ENCODE data around the gene AP1B1. TPM values are rescaled to one million over a fixed set of nuclear protein-coding genes. Genes with fewer than 3 reads are reported as not detected.
A peak's percentile ranks its signal among the peaks of the same experiment; 100 is the strongest.

AP1B1 gene
- total and polyA plus RNA-seq, 2 donors (not counting 1 experiment from before 2014, with no cell fraction given) = 139 to 174 TPM

DNA sequence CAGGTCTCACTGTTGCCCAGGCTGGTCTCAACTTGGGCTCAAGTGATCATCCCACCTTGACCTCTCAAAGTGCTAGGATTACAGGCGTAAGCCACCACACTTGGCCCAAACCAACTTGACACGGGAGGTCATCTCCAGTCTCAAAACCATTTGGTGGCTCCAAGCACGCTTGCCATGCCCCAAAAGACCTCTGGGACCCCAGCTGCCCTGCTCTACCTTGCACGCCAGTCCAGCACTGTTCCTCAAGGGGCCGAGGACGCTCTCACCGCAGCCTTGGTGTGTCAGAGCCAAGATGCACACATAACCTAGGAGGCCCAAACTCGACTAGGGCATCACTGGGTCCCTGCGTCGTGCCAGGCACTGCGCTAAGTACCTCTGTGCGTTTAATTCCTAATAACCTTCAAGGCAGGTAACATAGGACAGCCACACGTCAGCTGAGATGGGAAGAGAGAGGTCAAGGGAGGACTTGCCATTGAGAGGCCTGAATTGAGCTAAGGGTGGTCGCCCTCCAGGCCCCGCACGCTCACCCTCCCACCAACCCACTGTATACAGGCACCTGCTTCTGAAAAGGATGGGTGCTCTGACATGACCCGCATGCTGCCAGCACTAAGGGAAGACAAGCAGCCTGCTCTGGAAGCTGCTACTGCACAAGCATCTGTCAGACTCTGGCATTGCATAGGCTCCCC, 86.5 kb downstream of the AP1B1 start:
- H2AFZ ChIP-seq (ENCODE audit: insufficient read depth, low read depth, low read length, poor library complexity, severe bottlenecking) = no peak overlapping the region
- 96% methylated on average over 15 of the region's 17 CpGs for WGBS (ENCODE audit: insufficient coverage)
- Mint-ChIP-seq H3K27ac (no peak overlapping the region), H3K4me3 (no peak overlapping the region), H3K4me1 (peaks cover 13% of the 10 kb centered on the region), H3K9me3 (ENCODE audit: insufficient read depth) (no peaks in the 10 kb centered on the region), H3K27me3 (peaks cover 17% of the 10 kb centered on the region)
- H3K79me2 ChIP-seq (ENCODE audit: control insufficient read depth, insufficient read depth, low read length) = peaks cover 2% of the 10 kb centered on the region
- CTCF ChIA-PET = no interaction called here
- ATAC-seq (ENCODE audit: low read depth) (no peak), DNase-seq (no peak)
- POLR2A ChIA-PET = no interaction called here
- peaks cover 24% of the 10 kb centered on the region for H4K20me1 ChIP-seq (ENCODE audit: control insufficient read depth, insufficient read depth, low read length, poor library complexity, severe bottlenecking)
- TF ChIP-seq CTCF (IDR thresholded peaks at IDR 0.05) (no peak), EZH2 (IDR thresholded peaks at IDR 0.05; ENCODE audit: borderline replicate concordance, insufficient read depth, low read depth, low read length, poor library complexity, severe bottlenecking) (no peak)
- peaks cover 0 to 17% (median 14%) of the 10 kb centered on the region in 4 experiments for H3K27me3 ChIP-seq (replicated peaks in 1 of 4; ENCODE audit: control extremely low read depth in 1 of 4, control insufficient read depth in 3 of 4, insufficient read depth in 4 of 4, low read length in 3 of 4)
- no peak overlapping the region for H3K4me2 ChIP-seq (replicated peaks; ENCODE audit: low read depth, low read length, poor library complexity, severe bottlenecking)
- no peak overlapping the region for H3K4me3 ChIP-seq (ENCODE audit: control extremely low read depth in 1 of 5, extremely low read depth in 1 of 5, insufficient read depth in 1 of 5, low read depth in 2 of 5, low read length in 4 of 5)
- H3K4me1 ChIP-seq (ENCODE audit: control insufficient read depth in 2 of 2, insufficient read depth in 2 of 2, low read length in 2 of 2) = peaks cover 10 to 11% of the 10 kb centered on the region in 2 donors
- no peak overlapping the region for H3K9ac ChIP-seq (ENCODE audit: low read length)
- intact Hi-C loops (cut with micrococcal nuclease) = no loop called here
- H3K9me3 ChIP-seq (ENCODE audit: control extremely low read depth in 1 of 3, control insufficient read depth in 2 of 3, insufficient read depth in 1 of 3, low read length in 2 of 3) = peaks cover 0 to 5% (median 0%) of the 10 kb centered on the region in 3 donors
- H3K27ac ChIP-seq (ENCODE audit: low read length in 2 of 2) = no peak overlapping the region
- peaks cover 5 to 33% of the 10 kb centered on the region in 2 experiments for H3K36me3 ChIP-seq (replicated peaks in 1 of 2; ENCODE audit: control extremely low read depth in 1 of 2, control insufficient read depth in 1 of 2, extremely low read depth in 1 of 2, insufficient read depth in 2 of 2, low read length in 1 of 2)

- H3K4me1 ChIP-seq (ENCODE audit: control insufficient read depth in 2 of 2, insufficient read depth in 2 of 2, low read length in 2 of 2) = peaks cover 2 to 3% of the 10 kb centered on the region in 2 donors
- ATAC-seq (ENCODE audit: low read depth) = no peak
- H3K4me1 Mint-ChIP-seq = peaks cover 8% of the 10 kb centered on the region
- H3K27ac Mint-ChIP-seq = peak overlapping the region; percentile 32
- WGBS (ENCODE audit: insufficient coverage) = 82% methylated on average over 7 of the region's 10 CpGs
- TF ChIP-seq EZH2 (IDR thresholded peaks at IDR 0.05; ENCODE audit: borderline replicate concordance, insufficient read depth, low read depth, low read length, poor library complexity, severe bottlenecking) (no peak), CTCF (IDR thresholded peaks at IDR 0.05) (no peak)
- peaks cover 12% of the 10 kb centered on the region for H3K27me3 Mint-ChIP-seq
- H3K27ac ChIP-seq (ENCODE audit: low read length in 2 of 2) = no peak overlapping the region
- POLR2A ChIA-PET = no interaction called here
- H3K36me3 ChIP-seq (replicated peaks in 1 of 2; ENCODE audit: control extremely low read depth in 1 of 2, control insufficient read depth in 1 of 2, extremely low read depth in 1 of 2, insufficient read depth in 2 of 2, low read length in 1 of 2) = peaks cover 9 to 42% of the 10 kb centered on the region in 2 experiments
- intact Hi-C loops (cut with micrococcal nuclease) = no loop called here
- H3K4me3 ChIP-seq (ENCODE audit: control extremely low read depth in 1 of 5, extremely low read depth in 1 of 5, insufficient read depth in 1 of 5, low read depth in 2 of 5, low read length in 4 of 5) = no peak overlapping the region
- CTCF ChIA-PET = no interaction called here
- H3K4me2 ChIP-seq (replicated peaks; ENCODE audit: low read depth, low read length, poor library complexity, severe bottlenecking) = no peak overlapping the region
- no peaks in the 10 kb centered on the region for H3K9me3 Mint-ChIP-seq (ENCODE audit: insufficient read depth)
- peaks cover 1% of the 10 kb centered on the region for H3K79me2 ChIP-seq (ENCODE audit: control insufficient read depth, insufficient read depth, low read length)
- H3K9ac ChIP-seq (ENCODE audit: low read length) = no peak overlapping the region
- H3K27me3 ChIP-seq (replicated peaks in 1 of 4; ENCODE audit: control extremely low read depth in 1 of 4, control insufficient read depth in 3 of 4, insufficient read depth in 4 of 4, low read length in 3 of 4) = peaks cover 0 to 9% (median 8%) of the 10 kb centered on the region in 4 experiments
- DNase-seq = peak; percentile 20
- H3K4me3 Mint-ChIP-seq = no peak overlapping the region
- no peaks in the 10 kb centered on the region for H3K9me3 ChIP-seq (ENCODE audit: control extremely low read depth in 1 of 3, control insufficient read depth in 2 of 3, insufficient read depth in 1 of 3, low read length in 2 of 3)
- no peak overlapping the region for H2AFZ ChIP-seq (ENCODE audit: insufficient read depth, low read depth, low read length, poor library complexity, severe bottlenecking)
- H4K20me1 ChIP-seq (ENCODE audit: control insufficient read depth, insufficient read depth, low read length, poor library complexity, severe bottlenecking) = peaks cover 32% of the 10 kb centered on the region
These were observed 87.4 kb downstream of the AP1B1 start for GRCh38 chr22:29300807-29301601.

All from B cell (primary cell).